H9 (cell line): ENCODE data around the gene ARPC2. TPM values are rescaled to one million over a fixed set of nuclear protein-coding genes. Genes with fewer than 3 reads are reported as not detected.

Experiments used
- DNase-seq: peaks from one replicate; pipeline ENCODE4 v3.0.0-alpha.2; 2017
- H2AFZ ChIP-seq: one replicate; pipeline ENCODE4 v1.6.1; 2013; ENCODE audit warnings: mild to moderate bottlenecking, low read length, control low read depth, moderate library complexity
- H2AK5ac ChIP-seq: 2 replicates; pipeline ENCODE4 v1.6.1; 2013; ENCODE audit warnings: low read length, control low read depth, mixed read lengths; ENCODE audit not compliant: insufficient read length
- H2BK120ac ChIP-seq: one replicate; pipeline ENCODE4 v1.6.1; 2013; ENCODE audit warnings: low read depth, mild to moderate bottlenecking, low read length, control low read depth, inconsistent platforms; ENCODE audit not compliant: poor library complexity, severe bottlenecking
- H2BK12ac ChIP-seq: 2 replicates; pipeline ENCODE4 v1.6.1; 2013; ENCODE audit warnings: low read length, control low read depth, mixed read lengths, low read depth; ENCODE audit not compliant: insufficient read length
- H2BK15ac ChIP-seq: 2 replicates; pipeline ENCODE4 v1.6.1; 2013; ENCODE audit warnings: low read depth, low read length, control low read depth
- H2BK20ac ChIP-seq: one replicate; pipeline ENCODE4 v1.6.1; 2013; ENCODE audit warnings: low read depth, mild to moderate bottlenecking, low read length, control low read depth, inconsistent platforms; ENCODE audit not compliant: poor library complexity, severe bottlenecking
- H2BK5ac ChIP-seq: 2 replicates; pipeline ENCODE4 v1.6.1; 2013; ENCODE audit warnings: low read length, control low read depth, mixed read lengths; ENCODE audit not compliant: insufficient read length
- H3K14ac ChIP-seq: 2 replicates; pipeline ENCODE4 v1.6.1; 2013; ENCODE audit warnings: low read length, control low read depth; ENCODE audit not compliant: insufficient read depth
- H3K18ac ChIP-seq: 2 replicates; pipeline ENCODE4 v1.6.1; 2013; ENCODE audit warnings: low read depth, mild to moderate bottlenecking, mixed read lengths, low read length, control low read depth; ENCODE audit not compliant: insufficient read length
- H3K23ac ChIP-seq: 2 replicates; pipeline ENCODE4 v1.6.1; 2013; ENCODE audit warnings: low read length, control low read depth, mixed read lengths, low read depth; ENCODE audit not compliant: insufficient read length
- H3K23me2 ChIP-seq: 2 replicates; pipeline ENCODE4 v1.6.1; 2013; ENCODE audit warnings: low read depth, mild to moderate bottlenecking, mixed read lengths, low read length, control low read depth; ENCODE audit not compliant: insufficient read length, poor library complexity, severe bottlenecking
- H3K27ac ChIP-seq: 2 replicates; pipeline ENCODE4 v1.5.1; 2013; ENCODE audit warnings: low read length, control low read depth, mixed read lengths, low read depth; ENCODE audit not compliant: insufficient read length
- H3K27me3 ChIP-seq: 2 replicates; pipeline ENCODE4 v1.6.1; 2013; ENCODE audit warnings: low read length, control low read depth, inconsistent platforms; ENCODE audit not compliant: insufficient read depth
- H3K4ac ChIP-seq: 2 replicates; pipeline ENCODE4 v1.6.1; 2013; ENCODE audit warnings: low read depth, mild to moderate bottlenecking, control low read depth, inconsistent platforms, low read length, moderate library complexity
- H3K4me1 ChIP-seq: 2 replicates; pipeline ENCODE4 v1.6.1; 2013; ENCODE audit warnings: low read length, control low read depth, inconsistent platforms; ENCODE audit not compliant: insufficient read depth
- H3K4me2 ChIP-seq: 2 replicates; pipeline ENCODE4 v1.6.1; 2013; ENCODE audit warnings: low read length, control low read depth, mixed read lengths; ENCODE audit not compliant: insufficient read length, insufficient read depth
- H3K56ac ChIP-seq: 2 replicates; pipeline ENCODE4 v1.6.1; 2013; ENCODE audit warnings: low read depth, mild to moderate bottlenecking, mixed read lengths, low read length, control low read depth; ENCODE audit not compliant: insufficient read length
- H3K79me1 ChIP-seq: 2 replicates; pipeline ENCODE4 v1.6.1; 2013; ENCODE audit warnings: low read depth, mild to moderate bottlenecking, moderate library complexity, low read length, control low read depth, inconsistent platforms; ENCODE audit not compliant: insufficient read depth, poor library complexity, severe bottlenecking
- H3K79me2 ChIP-seq: 2 replicates; pipeline ENCODE4 v1.6.1; 2013; ENCODE audit warnings: low read length, control low read depth, inconsistent platforms; ENCODE audit not compliant: insufficient read depth
- H3K9ac ChIP-seq: 2 replicates; pipeline ENCODE4 v1.6.1; 2013; ENCODE audit warnings: low read length, control low read depth, mixed read lengths; ENCODE audit not compliant: insufficient read length; ENCODE audit errors: extremely low read depth
- H3K9me3 ChIP-seq: one replicate; pipeline ENCODE4 v1.6.1; 2013; ENCODE audit warnings: low read depth, low read length, inconsistent platforms; ENCODE audit not compliant: control insufficient read depth
- H3T11ph ChIP-seq: one replicate; pipeline ENCODE4 v1.6.1; 2013; ENCODE audit warnings: mild to moderate bottlenecking, low read length, control low read depth, inconsistent platforms
- H4K20me1 ChIP-seq: one replicate; pipeline ENCODE4 v1.6.1; 2013; ENCODE audit not compliant: control insufficient read depth, insufficient read length, insufficient read depth
- H4K5ac ChIP-seq: 2 replicates; pipeline ENCODE4 v1.6.1; 2013; ENCODE audit warnings: low read depth, mild to moderate bottlenecking, mixed read lengths, low read length, control low read depth; ENCODE audit not compliant: insufficient read length
- H4K8ac ChIP-seq: replicated peaks from 2 replicates; pipeline ENCODE4 v1.6.1; 2013; ENCODE audit warnings: low read length, control low read depth, mixed read lengths, low read depth; ENCODE audit not compliant: insufficient read length
- H4K91ac ChIP-seq: 2 replicates; pipeline ENCODE4 v1.6.1; 2013; ENCODE audit warnings: low read depth, mild to moderate bottlenecking, moderate library complexity, mixed read lengths, low read length, control low read depth; ENCODE audit not compliant: insufficient read length
- H3K27ac Mint-ChIP-seq, 3 experiments: 2 replicates in 2 of 3; 3 replicates in 1 of 3; pipeline ENCODE4 v1.8.0; 2020 to 2021; ENCODE audit warnings: mixed read lengths in 3 of 3, mild to moderate bottlenecking in 1 of 3, moderate library complexity in 1 of 3
- H3K27me3 Mint-ChIP-seq: 2 replicates; pipeline ENCODE4 v1.8.0; 2021; ENCODE audit warnings: low read depth, mild to moderate bottlenecking, moderate library complexity, mixed read lengths
- H3K36me3 Mint-ChIP-seq, 3 experiments: 2 replicates in 2 of 3; 3 replicates in 1 of 3; pipeline ENCODE4 v1.8.0; 2020 to 2021; ENCODE audit warnings: low read depth in 3 of 3, mixed read lengths in 3 of 3; ENCODE audit not compliant: insufficient read depth in 1 of 3
- H3K4me1 Mint-ChIP-seq, 2 experiments: 2 replicates each; pipeline ENCODE4 v1.8.0; 2020; ENCODE audit warnings: mixed read lengths in 2 of 2
- H3K4me3 Mint-ChIP-seq, 2 experiments: 2 replicates in 1 of 2; 3 replicates in 1 of 2; pipeline ENCODE4 v1.8.0; 2020 to 2021; ENCODE audit warnings: mild to moderate bottlenecking in 2 of 2, mixed read lengths in 2 of 2, moderate library complexity in 1 of 2
- H3K9me3 Mint-ChIP-seq, 2 experiments: 2 replicates in 1 of 2; 3 replicates in 1 of 2; pipeline ENCODE4 v1.8.0; 2020; ENCODE audit warnings: mild to moderate bottlenecking in 2 of 2, mixed read lengths in 2 of 2, moderate library complexity in 1 of 2
- CTCF ChIP-seq: fragments of 200-600 bp; sonication (generic); conservative IDR thresholded peaks from 3 replicates; pipeline ENCODE4 v1.8.0; 2021; ENCODE audit warnings: antibody characterized with exemption, mild to moderate bottlenecking
- WGBS: extraction: QIAGEN DNeasy Blood & Tissue Kit; methylation state at CpG from one replicate; pipeline ENCODE4 v1.1.7; 2013; ENCODE audit warnings: missing lambda C conversion rate, low lambda C conversion rate, mixed read lengths; ENCODE audit not compliant: insufficient read length; ENCODE audit errors: extremely low coverage; 5-methylcytosine and 5-hydroxymethylcytosine counted together
- total RNA-seq: library from RNA; stranded (reverse); gene quantifications from 2 replicates; pipeline ENCODE4 v1.2.1, GENCODE V29; 2021

Gene ARPC2
- total RNA-seq, 1 experiment from 2014 or later: 197 TPM

GRCh38 chr2:218255446-218255845 lies 38.5 kb downstream of the ARPC2 start:
- no CpG with 5 or more reads among the region's 6 CpGs for WGBS
- Histone ChIP-seq H3K9ac (no peak overlapping the region), H3K23me2 (no peaks in the 10 kb centered on the region), H3K79me2 (no peaks in the 10 kb centered on the region), H3K27me3 (no peaks in the 10 kb centered on the region), H2AK5ac (no peak overlapping the region), H3K56ac (no peak overlapping the region), H3K4me2 (no peak overlapping the region), H4K8ac (no peak overlapping the region), H2BK20ac (no peak overlapping the region), H4K91ac (no peak overlapping the region), H2BK120ac (no peak overlapping the region), H3K23ac (no peak overlapping the region), H3K4me1 (no peaks in the 10 kb centered on the region), H3K27ac (no peak overlapping the region), H3K18ac (no peak overlapping the region), H4K20me1 (no peaks in the 10 kb centered on the region), H3K9me3 (no peaks in the 10 kb centered on the region), H2BK12ac (no peak overlapping the region), H3K14ac (no peak overlapping the region), H3K79me1 (no peaks in the 10 kb centered on the region), H2AFZ (no peak overlapping the region), H4K5ac (no peak overlapping the region), H3K4ac (no peak overlapping the region), H2BK15ac (no peak overlapping the region), H3T11ph (no peak overlapping the region), H2BK5ac (no peak overlapping the region)
- Mint-ChIP-seq H3K36me3 (peaks cover 24 to 59% (median 51%) of the 10 kb centered on the region in 3 experiments), H3K27ac (no peak overlapping the region), H3K4me1 (peaks cover 13 to 19% of the 10 kb centered on the region in 2 experiments), H3K27me3 (no peaks in the 10 kb centered on the region), H3K4me3 (no peak overlapping the region), H3K9me3 (no peaks in the 10 kb centered on the region)
- no peak for TF ChIP-seq CTCF
- DNase-seq: no peak
